HCT116 (cell line): ENCODE data around the gene C4BPA. TPM values are rescaled to one million over a fixed set of nuclear protein-coding genes. Genes with fewer than 3 reads are reported as not detected.

ENCODE experiments used
- ATAC-seq: fragments of 200-7000 bp; cut with Tn5 transposase; 2 replicates; pipeline ENCODE4 v1.9.1; 2020; ENCODE audit warnings: mild to moderate bottlenecking, moderate library complexity
- BruUV-seq: library from RNA; stranded (reverse); fragments of 400-500 nt; replicated peaks from 2 replicates; lab custom pipeline; 2021; lab: Mats Ljungman, UMichigan
- CTCF ChIA-PET: fragments of 300-600 bp; sonication (Branson Sonifier 250); formaldehyde crosslinking; loops from one replicate; lab custom pipeline; 2021; ENCODE audit warnings: antibody characterized with exemption; lab: Charles Lee
- POLR2A ChIA-PET: fragments of 300-600, 350-600 bp; sonication (Branson Sonifier 250); formaldehyde crosslinking; loops from one replicate; lab custom pipeline; 2021; ENCODE audit warnings: antibody characterized with exemption; lab: Charles Lee
- RAD21 ChIA-PET, 2 experiments: fragments of 300-600 bp; sonication (Branson Sonifier 250); formaldehyde crosslinking; loops; one replicate each; lab custom pipeline; 2023; ENCODE audit warnings: low total read pairs in 2 of 2; ENCODE audit not compliant: uncharacterized antibody in 2 of 2, unreplicated experiment in 2 of 2, low non-redundant PET in 1 of 2; lab: Charles Lee
- DNase-seq: peaks from one replicate; pipeline ENCODE4 v3.0.0-alpha.2; 2010; ENCODE audit warnings: low read depth, low spot score
- H2AFZ ChIP-seq: fragments of 200-600 bp; shearing (Covaris generic), sonication (generic); 2 replicates; pipeline ENCODE4 v1.6.1; 2017; ENCODE audit warnings: low read depth, mixed run types, mixed read lengths, antibody characterized with exemption, low read length; ENCODE audit not compliant: poor library complexity, severe bottlenecking
- H3K27ac ChIP-seq: 2 replicates; pipeline ENCODE4 v1.5.1; 2012; ENCODE audit warnings: low read depth, low read length
- H3K27me3 ChIP-seq: fragments of 200-600 bp; sonication (generic); 2 replicates; pipeline ENCODE4 v1.6.1; 2016; ENCODE audit warnings: mixed run types, low read length, mixed read lengths; ENCODE audit not compliant: insufficient read depth
- H3K36me3 ChIP-seq, 2 experiments: fragments of 200-500 bp in 1 of 2; fragments of 200-600 bp in 1 of 2; sonication (Bioruptor generic) in 1 of 2; sonication (generic) in 1 of 2; 2 replicates each; pipeline versions ENCODE4 v1.5.1 to v1.6.1; 2014 to 2016; ENCODE audit warnings: low read length in 2 of 2, inconsistent platforms in 1 of 2, mixed read lengths in 1 of 2, mixed run types in 1 of 2; ENCODE audit not compliant: insufficient read depth in 2 of 2, control insufficient read depth in 1 of 2
- H3K4me1 ChIP-seq, 2 experiments: fragments of 200-600 bp in 1 of 2; sonication (generic) in 1 of 2; 2 replicates each; pipeline versions ENCODE4 v1.5.1 to v1.6.1; 2012 to 2017; ENCODE audit warnings: low read length in 2 of 2, inconsistent platforms in 1 of 2, mild to moderate bottlenecking in 1 of 2, mixed read lengths in 1 of 2, mixed run types in 1 of 2, moderate library complexity in 1 of 2; ENCODE audit not compliant: insufficient read depth in 2 of 2, control insufficient read depth in 1 of 2
- H3K4me2 ChIP-seq: fragments of 200-600 bp; sonication (generic); 2 replicates; pipeline ENCODE4 v1.6.1; 2017; ENCODE audit warnings: mixed run types, low read length, mixed read lengths
- H3K4me3 ChIP-seq, 2 experiments: fragments of 200-600 bp in 1 of 2; sonication (generic) in 1 of 2; replicated peaks in 1 of 2; 2 replicates each; pipeline ENCODE4 v1.5.1; 2011 to 2016; ENCODE audit warnings: low read length in 2 of 2, control low read depth in 1 of 2, low read depth in 1 of 2, mild to moderate bottlenecking in 1 of 2, mixed read lengths in 1 of 2, mixed run types in 1 of 2
- H3K79me2 ChIP-seq: fragments of 200-600 bp; sonication (generic); 2 replicates; pipeline ENCODE4 v1.6.1; 2017; ENCODE audit warnings: mild to moderate bottlenecking, mixed run types, low read length, moderate library complexity, mixed read lengths; ENCODE audit not compliant: insufficient read depth
- H3K9ac ChIP-seq: fragments of 200-600 bp; sonication (generic); 2 replicates; pipeline ENCODE4 v1.6.1; 2016; ENCODE audit warnings: low read length, mixed read lengths
- H3K9me2 ChIP-seq: fragments of 200-600 bp; sonication (generic), shearing (Covaris generic); 2 replicates; pipeline ENCODE4 v1.6.1; 2017; ENCODE audit warnings: mixed run types, mild to moderate bottlenecking, moderate library complexity; ENCODE audit not compliant: insufficient read depth
- H3K9me3 ChIP-seq, 2 experiments: fragments of 200-500 bp in 1 of 2; fragments of 200-600 bp in 1 of 2; sonication (Bioruptor generic) in 1 of 2; sonication (generic) in 1 of 2; 2 replicates each; pipeline ENCODE4 v1.6.1; 2014 to 2017; ENCODE audit warnings: low read length in 2 of 2, mixed read lengths in 2 of 2, inconsistent platforms in 1 of 2, low read depth in 1 of 2, mild to moderate bottlenecking in 1 of 2, mixed run types in 1 of 2, moderate library complexity in 1 of 2; ENCODE audit not compliant: control insufficient read depth in 1 of 2, insufficient read depth in 1 of 2
- H4K20me1 ChIP-seq: fragments of 200-600 bp; sonication (generic), shearing (Covaris generic); 2 replicates; pipeline ENCODE4 v1.6.1; 2017; ENCODE audit warnings: mixed run types, mild to moderate bottlenecking, moderate library complexity; ENCODE audit not compliant: insufficient read depth
- EGR1 ChIP-seq: IDR thresholded peaks from 2 replicates; pipeline ENCODE4 v1.6.1; 2012; ENCODE audit warnings: low read depth
- EZH2 ChIP-seq: fragments of 200-600 bp; sonication (generic); IDR thresholded peaks from 2 replicates; pipeline ENCODE4 v1.6.1; 2017; ENCODE audit warnings: antibody characterized with exemption, mixed run types
- FOSL1 ChIP-seq: IDR thresholded peaks from 2 replicates; pipeline ENCODE4 v1.6.1; 2012; ENCODE audit warnings: low read depth
- JUND ChIP-seq: IDR thresholded peaks from 2 replicates; pipeline ENCODE4 v1.6.1; 2012
- POLR2AphosphoS5 ChIP-seq: IDR thresholded peaks from 2 replicates; pipeline ENCODE4 v1.6.1; 2011; ENCODE audit warnings: mild to moderate bottlenecking, low read depth, low read length, moderate library complexity
- RAD21 ChIP-seq: IDR thresholded peaks from 2 replicates; pipeline ENCODE4 v1.6.1; 2012; ENCODE audit warnings: low read depth, mild to moderate bottlenecking
- REST ChIP-seq: IDR thresholded peaks from 2 replicates; pipeline ENCODE4 v1.6.1; 2012; ENCODE audit warnings: low read depth
- SIN3A ChIP-seq: IDR thresholded peaks from 2 replicates; pipeline ENCODE4 v1.6.1; 2012; ENCODE audit warnings: low read depth
- SP1 ChIP-seq: IDR thresholded peaks from 2 replicates; pipeline ENCODE4 v1.6.1; 2012; ENCODE audit warnings: low read depth
- SRF ChIP-seq: IDR thresholded peaks from 2 replicates; pipeline ENCODE4 v1.6.1; 2012; ENCODE audit warnings: low read depth
- TCF7L2 ChIP-seq: IDR thresholded peaks from 2 replicates; pipeline ENCODE4 v1.7.0; 2011; ENCODE audit warnings: borderline replicate concordance, inconsistent platforms; ENCODE audit not compliant: insufficient read depth, insufficient read length; ENCODE audit errors: extremely low read depth
- ZFX ChIP-seq: fragments of 450-650 bp; IDR thresholded peaks from 2 replicates; pipeline ENCODE4 v1.6.1; 2017
- intact Hi-C: fragments of 100-400 bp; cut with micrococcal nuclease; formaldehyde crosslinking; loops from 2 replicates; pipeline ENCODE4 v1.10.0; 2022
- total RNA-seq: library from RNA; stranded (reverse); gene quantifications from one replicate; pipeline ENCODE4 v1.2.1, GENCODE V29; 2021; ENCODE audit not compliant: unreplicated experiment
- TF ChIP-seq, protein P1 (sequence below): IDR thresholded peaks from 2 replicates; pipeline ENCODE4 v1.6.1; 2012
- TF ChIP-seq, protein P2 (sequence below): IDR thresholded peaks from 2 replicates; pipeline ENCODE4 v1.6.1; 2011; ENCODE audit warnings: mild to moderate bottlenecking, low read length, moderate library complexity; ENCODE audit not compliant: insufficient replicate concordance; ENCODE audit errors: extremely low read depth

The C4BPA gene
- total RNA-seq, 1 experiment from 2014 or later: 0.32 TPM

DNA sequence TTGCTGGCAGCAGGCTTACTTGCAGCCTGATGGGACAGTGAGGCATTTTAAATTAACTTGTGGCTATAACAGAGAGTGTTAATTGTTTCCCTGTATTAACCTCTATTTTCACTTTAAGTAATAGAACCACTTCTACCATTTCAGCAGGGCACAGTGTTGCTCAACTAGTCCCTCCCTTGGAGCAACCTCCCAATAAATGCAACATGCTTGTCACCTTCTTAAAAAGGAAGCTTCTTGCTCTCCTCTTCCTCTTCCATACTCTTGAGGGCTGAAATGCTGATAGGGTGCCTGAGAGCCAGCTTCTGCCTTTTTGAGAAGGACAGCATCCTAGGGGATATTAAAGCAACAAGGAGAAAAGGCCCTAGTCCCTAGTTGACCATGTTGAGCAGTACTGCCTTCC, 52.1 kb downstream of the C4BPA start:
- ChIA-PET CTCF (no interaction called here), RAD21 (no interaction called here), POLR2A (no interaction called here)
- no peaks in the 10 kb centered on the region for H4K20me1 ChIP-seq
- ATAC-seq (no peak), DNase-seq (no peak)
- H3K4me3 ChIP-seq: no peak overlapping the region
- H2AFZ ChIP-seq: no peak overlapping the region
- H3K79me2 ChIP-seq: peaks cover 10% of the 10 kb centered on the region; the same call in 1 of the 2 replicates
- H3K4me2 ChIP-seq: no peak overlapping the region
- H3K4me1 ChIP-seq: peaks cover 2% of the 10 kb centered on the region in 2 experiments; a peak in 1 of 4 replicates
- H3K9ac ChIP-seq: no peak overlapping the region
- no peaks in the 10 kb centered on the region for H3K27me3 ChIP-seq
- intact Hi-C loops: loop anchor here (10.0 kb wide), 1 partner anchor 249 kb away; no protein-coding TSS in a partner anchor
- H3K9me3 ChIP-seq: no peaks in the 10 kb centered on the region
- no peak overlapping the region for H3K27ac ChIP-seq
- BruUV-seq: no TSS peak
- no peaks in the 10 kb centered on the region for H3K9me2 ChIP-seq
- no peaks in the 10 kb centered on the region for H3K36me3 ChIP-seq
- TF ChIP-seq EZH2: no peak
- TF ChIP-seq, protein P1, sequence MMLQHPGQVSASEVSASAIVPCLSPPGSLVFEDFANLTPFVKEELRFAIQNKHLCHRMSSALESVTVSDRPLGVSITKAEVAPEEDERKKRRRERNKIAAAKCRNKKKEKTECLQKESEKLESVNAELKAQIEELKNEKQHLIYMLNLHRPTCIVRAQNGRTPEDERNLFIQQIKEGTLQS: no peak

GRCh38 chr1:207156826-207157225, 52.8 kb downstream of the C4BPA start:
- Histone ChIP-seq H3K9ac (no peak overlapping the region), H4K20me1 (no peaks in the 10 kb centered on the region), H3K4me3 (no peak overlapping the region), H3K27me3 (no peaks in the 10 kb centered on the region), H3K9me3 (no peaks in the 10 kb centered on the region), H2AFZ (no peak overlapping the region), H3K27ac (no peak overlapping the region), H3K9me2 (no peaks in the 10 kb centered on the region), H3K36me3 (no peaks in the 10 kb centered on the region), H3K4me1 (peaks cover 2% of the 10 kb centered on the region in 2 experiments; a peak in 1 of 4 replicates), H3K4me2 (no peak overlapping the region), H3K79me2 (peaks cover 10% of the 10 kb centered on the region; the same call in 1 of the 2 replicates)
- ChIA-PET RAD21 (no interaction called here), POLR2A (no interaction called here), CTCF (no interaction called here)
- BruUV-seq: no TSS peak
- no peak for DNase-seq
- intact Hi-C loops: loop anchor here (10.0 kb wide), 1 partner anchor 248 kb away; no protein-coding TSS in a partner anchor
- no peak for ATAC-seq
- TF ChIP-seq SRF: no peak
- TF ChIP-seq, protein P2, sequence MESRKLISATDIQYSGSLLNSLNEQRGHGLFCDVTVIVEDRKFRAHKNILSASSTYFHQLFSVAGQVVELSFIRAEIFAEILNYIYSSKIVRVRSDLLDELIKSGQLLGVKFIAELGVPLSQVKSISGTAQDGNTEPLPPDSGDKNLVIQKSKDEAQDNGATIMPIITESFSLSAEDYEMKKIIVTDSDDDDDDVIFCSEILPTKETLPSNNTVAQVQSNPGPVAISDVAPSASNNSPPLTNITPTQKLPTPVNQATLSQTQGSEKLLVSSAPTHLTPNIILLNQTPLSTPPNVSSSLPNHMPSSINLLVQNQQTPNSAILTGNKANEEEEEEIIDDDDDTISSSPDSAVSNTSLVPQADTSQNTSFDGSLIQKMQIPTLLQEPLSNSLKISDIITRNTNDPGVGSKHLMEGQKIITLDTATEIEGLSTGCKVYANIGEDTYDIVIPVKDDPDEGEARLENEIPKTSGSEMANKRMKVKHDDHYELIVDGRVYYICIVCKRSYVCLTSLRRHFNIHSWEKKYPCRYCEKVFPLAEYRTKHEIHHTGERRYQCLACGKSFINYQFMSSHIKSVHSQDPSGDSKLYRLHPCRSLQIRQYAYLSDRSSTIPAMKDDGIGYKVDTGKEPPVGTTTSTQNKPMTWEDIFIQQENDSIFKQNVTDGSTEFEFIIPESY: no peak
- TF ChIP-seq FOSL1: no peak
- TF ChIP-seq EGR1: no peak
- no peak for TF ChIP-seq POLR2AphosphoS5
- TF ChIP-seq SP1: no peak
- no peak for TF ChIP-seq REST
- no peak for TF ChIP-seq RAD21
- no peak for TF ChIP-seq TCF7L2
- no peak for TF ChIP-seq JUND
- no peak for TF ChIP-seq ZFX
- TF ChIP-seq EZH2: no peak
- TF ChIP-seq SIN3A: no peak
